Body of pancreas (tissue), 4 donors: ENCODE data around the gene DIRAS2. TPM values are rescaled to one million over a fixed set of nuclear protein-coding genes. Genes with fewer than 3 reads are reported as not detected.

Experiments used
- ATAC-seq: fragments of 150-250 bp; one replicate; pipeline ENCODE4 v1.9.1; 2016
- DNase-seq, 4 donors: peaks; one replicate each; pipeline ENCODE4 v3.0.0-alpha.2; 2019
- H3K27ac ChIP-seq, 4 donors: fragments of 200-600 bp; sonication (generic); 1 replicate in 3 of 4; 2 replicates in 1 of 4; pipeline versions ENCODE4 v1.5.1 to v1.6.1; 2016 to 2019; ENCODE audit warnings: mild to moderate bottlenecking in 1 of 4, mixed read lengths in 1 of 4, moderate library complexity in 1 of 4
- H3K27me3 ChIP-seq, 2 donors: fragments of 200-600 bp; sonication (generic); one replicate each; pipeline ENCODE4 v1.6.0; 2016; ENCODE audit warnings: mild to moderate bottlenecking in 1 of 2
- H3K36me3 ChIP-seq, 2 donors: fragments of 200-600 bp; sonication (generic); replicated peaks in 1 of 2; 2 replicates each; pipeline ENCODE4 v1.5.1; 2016; ENCODE audit warnings: low read depth in 2 of 2; ENCODE audit not compliant: insufficient read depth in 1 of 2
- H3K4me1 ChIP-seq: fragments of 200-600 bp; sonication (generic); one replicate; pipeline ENCODE4 v1.6.0; 2016
- H3K4me3 ChIP-seq, 2 donors: fragments of 200-600 bp; sonication (generic); 1 replicate in 1 of 2; 2 replicates in 1 of 2; pipeline ENCODE4 v1.5.1; 2016 to 2019
- H3K9me3 ChIP-seq, 3 donors: fragments of 200-600 bp; sonication (generic); 1 replicate in 2 of 3; 2 replicates in 1 of 3; pipeline ENCODE4 v1.5.1; 2016
- CTCF ChIP-seq, 7 experiments: fragments of 450-650 bp in 4 of 7; fragments of 200-600 bp in 3 of 7; sonication (generic) in 3 of 7; IDR thresholded peaks; one replicate each; pipeline ENCODE4 v1.5.1; 2016 to 2019; ENCODE audit warnings: antibody characterized with exemption in 7 of 7
- POLR2A ChIP-seq, 3 donors: fragments of 450-650 bp; IDR thresholded peaks; one replicate each; pipeline ENCODE4 v1.6.1; 2016; ENCODE audit warnings: antibody characterized with exemption in 3 of 3, mild to moderate bottlenecking in 2 of 3
- WGBS, 2 donors: methylation state at CpG; one replicate each; pipeline ENCODE4 v1.1.5; 2017; 5-methylcytosine and 5-hydroxymethylcytosine counted together
- intact Hi-C: fragments of 100-400 bp; cut with DNase I; formaldehyde crosslinking; loops from one replicate; pipeline ENCODE4 v1.15.1; 2023
- total RNA-seq, 2 donors: library from RNA; depleted of rRNA; stranded (reverse); fragments of >200 nt; gene quantifications; one replicate each; pipeline ENCODE4 v1.1.0, GENCODE V29; 2016

DIRAS2 gene
- total RNA-seq, 2 donors from 2014 or later, result 0.52 to 2.0 TPM

- DNase-seq, result no peak
- Histone ChIP-seq H3K4me3 (no peak overlapping the region), H3K36me3 (no peaks in the 10 kb centered on the region), H3K27me3 (no peaks in the 10 kb centered on the region), H3K27ac (no peak overlapping the region), H3K9me3 (no peaks in the 10 kb centered on the region), H3K4me1 (peaks cover 3% of the 10 kb centered on the region)
- TF ChIP-seq CTCF (IDR thresholded peaks at IDR 0.05) (no peak), POLR2A (IDR thresholded peaks at IDR 0.05) (no peak)
- intact Hi-C loops, result no loop called here
- ATAC-seq, result no peak
- 85 to 88% methylated on average over 11 to 18 of the region's 18 CpGs for WGBS, 2 donors
These were observed 29.1 kb downstream of the DIRAS2 start for GRCh38 chr9:90613502-90613901.

- H3K4me3 ChIP-seq, result no peak overlapping the region
- H3K27ac ChIP-seq, result no peak overlapping the region
- H3K27me3 ChIP-seq, result no peaks in the 10 kb centered on the region
- WGBS, 2 donors, result 79 to 92% methylated on average over 14 of the region's 14 CpGs
- H3K4me1 ChIP-seq, result peaks cover 8% of the 10 kb centered on the region
- TF ChIP-seq POLR2A (IDR thresholded peaks at IDR 0.05), result no peak
- no peak for TF ChIP-seq CTCF (IDR thresholded peaks at IDR 0.05)
- no peak for ATAC-seq
- DNase-seq, result no peak
- H3K9me3 ChIP-seq, result no peaks in the 10 kb centered on the region
- intact Hi-C loops, result no loop called here
- no peaks in the 10 kb centered on the region for H3K36me3 ChIP-seq
These were observed 29.7 kb downstream of the DIRAS2 start for GRCh38 chr9:90612957-90613356.

GRCh38 chr9:90611568-90611967 lies 31.1 kb downstream of the DIRAS2 start:
- no peaks in the 10 kb centered on the region for H3K9me3 ChIP-seq
- no peaks in the 10 kb centered on the region for H3K36me3 ChIP-seq
- 46 to 54% methylated on average over 2 to 3 of the region's 3 CpGs for WGBS, 2 donors
- no peak for TF ChIP-seq POLR2A (IDR thresholded peaks at IDR 0.05)
- TF ChIP-seq CTCF (IDR thresholded peaks at IDR 0.05), result no peak
- H3K4me3 ChIP-seq, result no peak overlapping the region
- ATAC-seq (no peak), DNase-seq (no peak)
- H3K4me1 ChIP-seq, result peaks cover 15% of the 10 kb centered on the region
- no peaks in the 10 kb centered on the region for H3K27me3 ChIP-seq
- intact Hi-C loops, result no loop called here
- no peak overlapping the region for H3K27ac ChIP-seq

- no peak for TF ChIP-seq POLR2A (IDR thresholded peaks at IDR 0.05)
- no peak for TF ChIP-seq CTCF (IDR thresholded peaks at IDR 0.05)
- Histone ChIP-seq H3K27me3 (no peaks in the 10 kb centered on the region), H3K27ac (no peak overlapping the region), H3K9me3 (no peaks in the 10 kb centered on the region), H3K4me1 (peaks cover 15% of the 10 kb centered on the region), H3K4me3 (no peak overlapping the region), H3K36me3 (no peaks in the 10 kb centered on the region)
- no peak for DNase-seq
- ATAC-seq, result no peak
- intact Hi-C loops, result no loop called here
- 78 to 85% methylated on average over 7 of the region's 7 CpGs for WGBS, 2 donors
These were observed 31.5 kb downstream of the DIRAS2 start for GRCh38 chr9:90611121-90611520.

GRCh38 chr9:90607701-90608516 lies 34.7 kb downstream of the DIRAS2 start:
- no peaks in the 10 kb centered on the region for H3K36me3 ChIP-seq
- TF ChIP-seq CTCF (IDR thresholded peaks at IDR 0.05) (peak in 1 of 7 experiments; percentile 5), POLR2A (IDR thresholded peaks at IDR 0.05) (no peak)
- no peak overlapping the region for H3K4me3 ChIP-seq
- H3K4me1 ChIP-seq, result peaks cover 15% of the 10 kb centered on the region
- H3K27me3 ChIP-seq, result no peaks in the 10 kb centered on the region
- DNase-seq (peak in 3 of 4 donors; percentile 23 to 34 (median 24)), ATAC-seq (peak; percentile 63)
- intact Hi-C loops, result no loop called here
- 20 to 25% methylated on average over 10 of the region's 10 CpGs for WGBS, 2 donors
- H3K27ac ChIP-seq, result peak overlapping the region in 3 of 4 donors; percentile 37 to 72 (median 43)
- H3K9me3 ChIP-seq, result no peaks in the 10 kb centered on the region
